Stomach (tissue), 9 donors: Measurements from ENCODE around the gene CRYBA2. TPM values are rescaled to one million over a fixed set of nuclear protein-coding genes. Genes with fewer than 3 reads are reported as not detected.
A peak's percentile ranks its signal among the peaks of the same experiment; 100 is the strongest.

Source experiments
- DNase-seq, 2 donors: peaks; one replicate each; pipeline versions ENCODE4 v3.0.0 to v3.0.0-alpha.2; 2013 to 2019
- H3K27ac ChIP-seq, 5 donors: fragments of 200-600 bp in 4 of 5; sonication (generic) in 4 of 5; one replicate each; pipeline ENCODE4 v1.5.1; 2013 to 2019; ENCODE audit warnings: mild to moderate bottlenecking in 1 of 5, moderate library complexity in 1 of 5
- H3K27me3 ChIP-seq, 3 donors: fragments of 200-600 bp; sonication (generic); one replicate each; pipeline ENCODE4 v1.5.1; 2017 to 2019; ENCODE audit warnings: mixed run types in 1 of 3
- H3K36me3 ChIP-seq, 4 donors: fragments of 200-600 bp; sonication (generic); 1 replicate in 3 of 4; 2 replicates in 1 of 4; pipeline ENCODE4 v1.5.1; 2016 to 2019
- H3K4me1 ChIP-seq, 4 donors: fragments of 200-600 bp; sonication (generic); one replicate each; pipeline ENCODE4 v1.5.1; 2016 to 2019
- H3K4me3 ChIP-seq, 4 donors: fragments of 200-600 bp; sonication (generic) in 3 of 4; one replicate each; pipeline ENCODE4 v1.5.1; 2016 to 2019; ENCODE audit warnings: mild to moderate bottlenecking in 1 of 4
- H3K9me3 ChIP-seq, 4 donors: fragments of 200-600 bp; sonication (generic); one replicate each; pipeline ENCODE4 v1.5.1; 2016 to 2019
- EP300 ChIP-seq: sonication (generic); formaldehyde crosslinking; IDR thresholded peaks from one replicate; pipeline ENCODE4 v1.6.1; 2017; ENCODE audit warnings: antibody characterized with exemption
- POLR2A ChIP-seq, 4 donors: fragments of 450-650 bp; IDR thresholded peaks; one replicate each; pipeline ENCODE4 v1.6.1; 2016; ENCODE audit warnings: antibody characterized with exemption in 4 of 4, control low read depth in 2 of 4, mild to moderate bottlenecking in 1 of 4, moderate library complexity in 1 of 4
- POLR2AphosphoS5 ChIP-seq, 3 donors: sonication (generic); formaldehyde crosslinking; IDR thresholded peaks; one replicate each; pipeline ENCODE4 v1.6.1; 2016; ENCODE audit warnings: antibody characterized with exemption in 3 of 3
- WGBS, 5 donors: extraction: QIAGEN DNeasy Blood & Tissue Kit in 3 of 5; methylation state at CpG; one replicate each; pipeline versions ENCODE4 v1.1.5 to v1.1.7; 2013 to 2018; 5-methylcytosine and 5-hydroxymethylcytosine counted together
- intact Hi-C: fragments of 100-400 bp; cut with DNase I; formaldehyde crosslinking; loops from one replicate; pipeline ENCODE4 v1.15.1; 2023; ENCODE audit warnings: low total_unique reads
- polyA plus RNA-seq, 3 donors: library from polyadenylated mRNA; stranded (reverse); fragments of 200-250 nt; gene quantifications; one replicate each; pipeline ENCODE4 v1.2.3, GENCODE V29; 2013
- total RNA-seq, 5 donors: library from RNA; depleted of rRNA; stranded (reverse); fragments of >200 nt; gene quantifications; one replicate each; pipeline versions ENCODE4 v1.1.0 to v1.2.3, GENCODE V29; 2014 to 2016
- TF ChIP-seq, protein P1 (sequence below), 7 experiments: fragments of 450-650 bp in 4 of 7; fragments of 200-600 bp in 3 of 7; sonication (generic) in 3 of 7; IDR thresholded peaks; one replicate each; pipeline ENCODE4 v1.5.1; 2016 to 2019; ENCODE audit warnings: antibody characterized with exemption in 7 of 7, control low read depth in 2 of 7, mild to moderate bottlenecking in 1 of 7
- donor health status: healthy with polysubstance abuse.
- donor health status: Bipolar disorder and iron deficiency.
- donor health status: healthy.

CRYBA2 gene
- total and polyA plus RNA-seq, 8 donors: 1.2 to 7.5 (median 3.2) TPM; not detected in 4

DNA sequence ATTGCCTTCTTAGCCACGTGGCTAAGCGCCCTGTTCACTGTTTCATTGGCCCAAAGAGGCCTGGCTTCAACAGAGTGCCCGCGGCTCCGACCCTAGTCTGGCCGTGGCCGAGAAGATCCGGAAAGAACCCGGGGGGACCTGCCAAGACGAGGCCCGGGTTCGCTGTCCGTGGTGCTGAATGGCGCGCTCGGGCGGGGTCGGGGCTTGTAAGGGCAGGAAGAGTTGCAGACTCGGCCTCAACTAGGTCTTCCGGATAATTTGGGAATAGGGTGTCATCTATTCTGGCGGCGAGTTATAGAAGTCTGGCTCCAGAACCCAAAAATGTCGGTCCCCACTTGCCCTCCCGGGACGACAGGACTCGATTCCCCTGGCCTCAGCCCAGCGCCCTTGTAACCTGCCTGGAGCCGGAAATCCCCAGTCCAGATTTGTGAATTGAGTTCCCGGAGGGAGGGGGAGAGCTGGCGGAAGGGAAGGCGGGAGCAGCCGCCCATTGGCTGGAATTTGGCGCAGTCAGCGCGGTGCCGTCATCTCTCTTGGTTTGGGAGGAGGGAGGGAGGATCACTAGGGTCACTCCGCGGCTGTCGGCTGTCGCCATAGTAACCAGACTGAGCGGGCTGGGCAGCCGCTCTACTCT, 30.2 kb downstream of the CRYBA2 start:
- Histone ChIP-seq H3K9me3 (peaks cover 0 to 8% (median 0%) of the 10 kb centered on the region in 4 donors), H3K4me1 (peaks cover 17 to 31% (median 30%) of the 10 kb centered on the region in 4 donors), H3K36me3 (no peaks in the 10 kb centered on the region), H3K27me3 (peaks cover 44 to 97% (median 83%) of the 10 kb centered on the region in 3 donors), H3K4me3 (no peak overlapping the region), H3K27ac (peak overlapping the region in 2 of 5 donors; percentile 8 to 37)
- TF ChIP-seq POLR2A (IDR thresholded peaks at IDR 0.05) (no peak), EP300 (no peak), POLR2AphosphoS5 (IDR thresholded peaks at IDR 0.05) (peak in 1 of 3 donors; percentile 17)
- TF ChIP-seq, protein P1, sequence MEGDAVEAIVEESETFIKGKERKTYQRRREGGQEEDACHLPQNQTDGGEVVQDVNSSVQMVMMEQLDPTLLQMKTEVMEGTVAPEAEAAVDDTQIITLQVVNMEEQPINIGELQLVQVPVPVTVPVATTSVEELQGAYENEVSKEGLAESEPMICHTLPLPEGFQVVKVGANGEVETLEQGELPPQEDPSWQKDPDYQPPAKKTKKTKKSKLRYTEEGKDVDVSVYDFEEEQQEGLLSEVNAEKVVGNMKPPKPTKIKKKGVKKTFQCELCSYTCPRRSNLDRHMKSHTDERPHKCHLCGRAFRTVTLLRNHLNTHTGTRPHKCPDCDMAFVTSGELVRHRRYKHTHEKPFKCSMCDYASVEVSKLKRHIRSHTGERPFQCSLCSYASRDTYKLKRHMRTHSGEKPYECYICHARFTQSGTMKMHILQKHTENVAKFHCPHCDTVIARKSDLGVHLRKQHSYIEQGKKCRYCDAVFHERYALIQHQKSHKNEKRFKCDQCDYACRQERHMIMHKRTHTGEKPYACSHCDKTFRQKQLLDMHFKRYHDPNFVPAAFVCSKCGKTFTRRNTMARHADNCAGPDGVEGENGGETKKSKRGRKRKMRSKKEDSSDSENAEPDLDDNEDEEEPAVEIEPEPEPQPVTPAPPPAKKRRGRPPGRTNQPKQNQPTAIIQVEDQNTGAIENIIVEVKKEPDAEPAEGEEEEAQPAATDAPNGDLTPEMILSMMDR (IDR thresholded peaks at IDR 0.05): no peak
- peak; percentile 62 to 89 for DNase-seq
- WGBS, 5 donors: 3 to 5% (median 3%) methylated on average over 41 to 42 of the region's 42 CpGs
- intact Hi-C loops: no loop called here

DNA sequence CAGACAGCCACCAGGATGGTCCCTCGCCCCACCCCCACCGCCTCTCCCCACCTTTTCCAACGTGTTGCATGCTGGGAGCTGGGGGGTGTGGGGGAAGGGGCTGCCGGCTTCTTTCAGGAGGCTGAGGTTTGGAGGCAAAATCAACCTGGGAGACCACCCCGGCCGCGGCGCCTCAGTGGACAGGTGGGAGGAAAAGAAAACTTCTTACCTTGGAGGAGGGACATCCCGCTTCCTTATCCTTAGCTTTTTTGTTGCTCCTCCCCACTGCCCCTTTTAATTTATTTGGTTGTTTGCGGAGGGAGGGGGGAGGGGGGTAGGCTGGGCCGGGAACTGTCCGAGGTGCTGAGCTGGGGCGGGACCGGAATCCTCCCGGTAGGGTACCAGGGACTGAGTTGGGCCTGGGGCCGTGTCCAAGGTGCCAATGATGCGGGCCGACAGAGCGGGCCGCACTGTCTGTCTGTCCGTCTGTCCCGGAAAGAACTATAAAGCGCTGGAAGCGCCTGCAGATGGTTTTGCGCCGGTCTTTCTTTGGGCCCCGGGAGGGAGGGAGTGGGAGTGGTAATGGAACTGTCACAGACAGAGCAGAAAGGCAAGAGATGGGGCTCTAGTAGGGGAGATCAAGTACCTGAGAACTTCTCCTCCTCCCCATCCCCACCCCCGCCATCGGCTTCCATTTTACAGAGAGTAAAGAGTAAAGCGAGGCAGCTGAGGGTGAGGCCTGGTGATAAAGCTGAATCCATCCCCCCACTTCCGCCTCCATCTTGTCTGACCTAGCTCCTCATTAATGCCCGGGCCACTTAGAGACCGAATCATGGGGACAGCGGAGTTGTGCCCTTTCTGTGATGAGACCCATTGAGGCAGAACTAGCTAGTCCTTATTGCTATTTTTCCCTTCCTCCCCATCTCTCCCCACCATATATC, 31.3 kb downstream of the CRYBA2 start:
- peaks cover 17 to 31% (median 30%) of the 10 kb centered on the region in 4 donors for H3K4me1 ChIP-seq
- intact Hi-C loops: no loop called here
- H3K9me3 ChIP-seq: peaks cover 0 to 8% (median 0%) of the 10 kb centered on the region in 4 donors
- peak overlapping the region in 1 of 5 donors; percentile 37 for H3K27ac ChIP-seq
- H3K36me3 ChIP-seq: no peaks in the 10 kb centered on the region
- DNase-seq: no peak
- H3K4me3 ChIP-seq: no peak overlapping the region
- no peak for TF ChIP-seq POLR2AphosphoS5 (IDR thresholded peaks at IDR 0.05)
- TF ChIP-seq EP300: no peak
- no peak for TF ChIP-seq POLR2A (IDR thresholded peaks at IDR 0.05)
- TF ChIP-seq, protein P1 (IDR thresholded peaks at IDR 0.05): no peak
- peaks cover 44 to 98% (median 84%) of the 10 kb centered on the region in 3 donors for H3K27me3 ChIP-seq
- 10 to 17% (median 13%) methylated on average over 30 to 34 of the region's 34 CpGs for WGBS, 5 donors

DNA sequence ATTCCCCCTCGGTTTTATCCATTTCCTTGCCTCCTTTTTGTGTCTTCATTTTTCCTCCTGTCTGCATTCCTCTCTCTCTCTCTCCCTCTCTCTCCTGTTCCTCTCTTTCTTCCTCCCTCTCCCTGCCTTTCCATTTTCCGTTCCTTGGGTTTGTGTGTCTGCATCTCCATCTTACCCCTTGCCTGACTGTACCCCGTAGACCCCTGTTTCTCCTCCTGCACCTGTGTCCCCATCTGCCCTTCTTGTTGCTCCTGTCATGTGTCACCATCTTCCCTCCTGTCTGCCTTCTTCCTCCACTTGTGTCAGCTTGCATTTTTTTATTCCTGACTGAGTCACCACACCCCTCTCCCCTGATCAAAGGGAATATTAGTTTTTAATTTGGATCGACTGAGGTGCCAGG, 32.0 kb downstream of the CRYBA2 start:
- no peak for TF ChIP-seq POLR2A (IDR thresholded peaks at IDR 0.05)
- TF ChIP-seq, protein P1 (IDR thresholded peaks at IDR 0.05): no peak
- no peak for TF ChIP-seq EP300
- no peak for TF ChIP-seq POLR2AphosphoS5 (IDR thresholded peaks at IDR 0.05)
- Histone ChIP-seq H3K27me3 (peaks cover 44 to 100% (median 80%) of the 10 kb centered on the region in 3 donors), H3K4me3 (peak overlapping the region in 1 of 4 donors; percentile 42), H3K9me3 (peaks cover 0 to 8% (median 0%) of the 10 kb centered on the region in 4 donors), H3K36me3 (no peaks in the 10 kb centered on the region), H3K4me1 (peaks cover 17 to 31% (median 30%) of the 10 kb centered on the region in 4 donors), H3K27ac (no peak overlapping the region)
- intact Hi-C loops: no loop called here
- WGBS, 5 donors: 5 to 8% (median 7%) methylated on average over 4 of the region's 4 CpGs
- DNase-seq: no peak
